ENCODE results near the gene CES2.
"Not testable (repeated sequence)": the region's sequence is repeated elsewhere in the genome, so short reads cannot be mapped to it uniquely, and the experiment has no call there.

The CES2 gene

DNA sequence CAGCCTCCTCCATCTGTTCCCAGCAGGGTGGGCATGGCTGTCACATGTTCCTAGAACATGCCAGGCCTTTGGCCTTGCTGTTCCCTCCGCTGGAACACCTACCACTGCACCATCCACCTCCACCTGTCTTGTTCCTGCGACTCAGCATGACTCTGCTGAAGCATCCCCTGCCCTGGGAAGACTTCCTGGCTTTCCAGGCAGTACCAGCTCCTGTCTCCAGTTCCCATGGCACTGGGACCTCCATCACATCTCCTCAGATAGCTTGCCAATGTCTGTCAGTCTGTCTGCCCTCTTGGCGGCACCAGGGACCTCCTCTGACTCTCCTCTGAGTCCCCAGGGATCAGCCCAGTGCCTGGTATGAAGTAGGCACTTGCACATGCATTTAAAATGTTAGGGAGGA lies 39.3 kb upstream of the CES2 start:
- H3K36me3 ChIP-seq (ENCODE audit: control insufficient read depth in 2 of 2, insufficient read depth in 1 of 2, low read length in 2 of 2) = peaks cover 0 to 4% of the 10 kb centered on the region in 2 experiments; a peak in 1 of 3 replicates
- no peak overlapping the region for H3K4me3 ChIP-seq (ENCODE audit: low read depth, low read length)
- no peak overlapping the region for H3K27ac ChIP-seq (ENCODE audit: extremely low read depth, low read depth, low read length)
- no peaks in the 10 kb centered on the region for H3K9me3 ChIP-seq (ENCODE audit: control insufficient read depth, insufficient read depth, low read depth, low read length)
- TF ChIP-seq KLF10 (tag by site-specific recombination; IDR thresholded peaks at IDR 0.05) (no peak), ZNF529 (tag by site-specific recombination; IDR thresholded peaks at IDR 0.05; ENCODE audit: insufficient replicate concordance) (no peak), ZFP69B (tag by site-specific recombination; IDR thresholded peaks at IDR 0.05) (no peak)
- peaks cover 8% of the 10 kb centered on the region; the same call in 1 of the 2 replicates for H3K4me1 ChIP-seq (ENCODE audit: control insufficient read depth, insufficient read depth, low read length)
- ChIA-PET POLR2A (interaction anchor here (1.2 to 1.3 kb wide), 2 partner anchors 9 to 65 kb away, joined by 3 read pairs; partner anchors contain the start of gene CES3), CTCF (interaction anchor here (0.6 to 17.9 kb wide), 30 partner anchors 10 to 517 kb away, joined by 3 to 268 read pairs (median 6); partner anchors contain the start of genes B3GNT9, CDH16, CES3 and CIAO2B)

DNA sequence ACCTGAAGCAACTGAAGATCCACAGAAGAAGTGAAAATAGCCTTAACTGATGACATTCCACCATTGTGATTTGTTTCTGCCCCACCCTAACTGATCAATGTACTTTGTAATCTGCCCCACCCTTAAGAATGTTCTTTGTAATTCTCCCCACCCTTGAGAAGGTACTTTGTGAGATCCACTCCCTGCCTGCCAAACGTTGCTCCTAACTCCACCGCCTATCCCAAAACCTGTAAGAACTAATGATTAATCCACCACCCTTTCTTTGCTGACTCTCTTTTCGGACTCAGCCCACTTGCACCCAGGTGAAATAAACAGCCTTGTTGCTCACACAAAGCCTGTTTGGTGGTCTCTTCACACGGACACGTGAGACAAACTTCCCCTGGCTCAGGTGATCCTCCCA lies 38.6 kb upstream of the CES2 start:
- H3K4me1 ChIP-seq (ENCODE audit: control insufficient read depth, insufficient read depth, low read length); H3K9me3 ChIP-seq (ENCODE audit: control insufficient read depth, insufficient read depth, low read depth, low read length); H3K4me3 ChIP-seq (ENCODE audit: low read depth, low read length); H3K27ac ChIP-seq (ENCODE audit: extremely low read depth, low read depth, low read length); H3K36me3 ChIP-seq (ENCODE audit: control insufficient read depth in 2 of 2, insufficient read depth in 1 of 2, low read length in 2 of 2): not testable (repeated sequence)
- POLR2A ChIA-PET = interaction anchor here (1.3 kb wide), 1 partner anchor 8 kb away, joined by 3 read pairs; no protein-coding TSS in a partner anchor
- CTCF ChIA-PET = interaction anchor here (0.6 to 17.9 kb wide), 15 partner anchors 9 to 308 kb away, joined by 3 to 268 read pairs (median 6); partner anchors contain the start of genes CDH16, CIAO2B and RRAD

DNA sequence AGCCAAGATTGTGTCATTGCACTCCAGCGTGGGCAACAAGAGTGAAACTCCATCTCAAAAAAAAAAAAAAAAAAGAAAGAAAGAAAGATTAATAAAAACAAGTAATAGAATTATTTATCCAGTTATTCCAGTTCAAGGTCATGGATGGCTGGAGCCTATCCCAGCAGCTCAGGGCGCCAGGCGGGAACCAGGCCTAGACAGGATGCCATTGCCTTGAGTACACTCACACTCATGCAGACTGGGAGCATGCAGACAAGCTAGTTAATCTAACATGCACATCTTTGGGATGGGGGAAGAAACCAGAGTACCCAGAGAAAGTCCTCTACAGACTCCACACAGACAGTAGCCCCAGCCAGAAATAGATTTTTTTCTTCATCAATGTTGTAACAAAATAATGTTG lies 37.1 kb upstream of the CES2 start:
- POLR2A ChIA-PET = interaction anchor here (0.6 kb wide), 1 partner anchor 44 kb away, joined by 3 read pairs; no protein-coding TSS in a partner anchor
- no peak overlapping the region for H3K27ac ChIP-seq (ENCODE audit: extremely low read depth, low read depth, low read length)
- H3K4me3 ChIP-seq (ENCODE audit: low read depth, low read length) = no peak overlapping the region
- H3K9me3 ChIP-seq (ENCODE audit: control insufficient read depth, insufficient read depth, low read depth, low read length) = no peaks in the 10 kb centered on the region
- CTCF ChIA-PET = interaction anchor here (0.5 to 17.9 kb wide), 3 partner anchors 24 to 737 kb away, joined by 3 to 268 read pairs (median 9); partner anchors contain the start of genes CDH16 and RRAD
- peaks cover 8% of the 10 kb centered on the region; the same call in 1 of the 2 replicates for H3K4me1 ChIP-seq (ENCODE audit: control insufficient read depth, insufficient read depth, low read length)
- TF ChIP-seq ZNF530 (tag by site-specific recombination; IDR thresholded peaks at IDR 0.05; ENCODE audit: low read depth) (no peak), ZNF391 (tag by site-specific recombination; IDR thresholded peaks at IDR 0.05; ENCODE audit: borderline replicate concordance, low read depth) (no peak), ZNF302 (tag by site-specific recombination; IDR thresholded peaks at IDR 0.05; ENCODE audit: low read depth) (no peak), YY2 (tag by site-specific recombination; IDR thresholded peaks at IDR 0.05) (no peak), ZNF626 (tag by site-specific recombination; IDR thresholded peaks at IDR 0.05) (no peak), ZEB2 (tag by site-specific recombination; IDR thresholded peaks at IDR 0.05) (no peak), ZNF610 (tag by site-specific recombination; IDR thresholded peaks at IDR 0.05; ENCODE audit: borderline replicate concordance) (no peak), PRDM1 (tag by site-specific recombination; IDR thresholded peaks at IDR 0.05) (no peak), ZNF792 (tag by site-specific recombination; IDR thresholded peaks at IDR 0.05) (no peak), ZNF266 (tag by site-specific recombination; IDR thresholded peaks at IDR 0.05; ENCODE audit: low read depth) (no peak), ZNF202 (tag by site-specific recombination; IDR thresholded peaks at IDR 0.05; ENCODE audit: borderline replicate concordance) (no peak), ZNF660 (tag by site-specific recombination; IDR thresholded peaks at IDR 0.05) (no peak), ZNF621 (tag by site-specific recombination; IDR thresholded peaks at IDR 0.05) (no peak), ZNF670 (tag by site-specific recombination; IDR thresholded peaks at IDR 0.05; ENCODE audit: low read depth) (no peak), GLI2 (tag by site-specific recombination; IDR thresholded peaks at IDR 0.05; ENCODE audit: borderline replicate concordance, low read depth) (no peak), ZNF211 (tag by site-specific recombination; IDR thresholded peaks at IDR 0.05; ENCODE audit: low read depth) (no peak), KLF16 (tag by site-specific recombination; IDR thresholded peaks at IDR 0.05) (no peak), HOXA7 (CRISPR knock-in tag; IDR thresholded peaks at IDR 0.05; ENCODE audit: borderline replicate concordance) (no peak), ZSCAN30 (tag by site-specific recombination; IDR thresholded peaks at IDR 0.05) (no peak)
- TF ChIP-seq, protein P1, sequence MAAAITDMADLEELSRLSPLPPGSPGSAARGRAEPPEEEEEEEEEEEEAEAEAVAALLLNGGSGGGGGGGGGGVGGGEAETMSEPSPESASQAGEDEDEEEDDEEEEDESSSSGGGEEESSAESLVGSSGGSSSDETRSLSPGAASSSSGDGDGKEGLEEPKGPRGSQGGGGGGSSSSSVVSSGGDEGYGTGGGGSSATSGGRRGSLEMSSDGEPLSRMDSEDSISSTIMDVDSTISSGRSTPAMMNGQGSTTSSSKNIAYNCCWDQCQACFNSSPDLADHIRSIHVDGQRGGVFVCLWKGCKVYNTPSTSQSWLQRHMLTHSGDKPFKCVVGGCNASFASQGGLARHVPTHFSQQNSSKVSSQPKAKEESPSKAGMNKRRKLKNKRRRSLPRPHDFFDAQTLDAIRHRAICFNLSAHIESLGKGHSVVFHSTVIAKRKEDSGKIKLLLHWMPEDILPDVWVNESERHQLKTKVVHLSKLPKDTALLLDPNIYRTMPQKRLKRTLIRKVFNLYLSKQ (tag by site-specific recombination; IDR thresholded peaks at IDR 0.05; ENCODE audit: borderline replicate concordance) = no peak
- no peaks in the 10 kb centered on the region for H3K36me3 ChIP-seq (ENCODE audit: control insufficient read depth in 2 of 2, insufficient read depth in 1 of 2, low read length in 2 of 2)

All from HEK293 (cell line).